Neutrophil (primary cell): ENCODE measurements around the gene MT1X.

Source experiments
- H3K27ac ChIP-seq: fragments of 200-600 bp; sonication (generic); 2 replicates; pipeline ENCODE4 v1.5.1; 2016; ENCODE audit warnings: mild to moderate bottlenecking, moderate library complexity
- H3K27me3 ChIP-seq: fragments of 200-600 bp; sonication (generic); 2 replicates; pipeline ENCODE4 v1.6.0; 2016; ENCODE audit warnings: mild to moderate bottlenecking
- H3K36me3 ChIP-seq: fragments of 200-600 bp; sonication (generic); 2 replicates; pipeline ENCODE4 v1.5.1; 2017
- H3K4me1 ChIP-seq, 2 experiments: fragments of 200-600 bp in 1 of 2; sonication (generic) in 1 of 2; 1 replicate in 1 of 2; 2 replicates in 1 of 2; pipeline versions ENCODE4 v1.5.1 to v1.6.1; 2013 to 2016; ENCODE audit warnings: low read depth in 1 of 2, low read length in 1 of 2, mild to moderate bottlenecking in 1 of 2, moderate library complexity in 1 of 2; ENCODE audit not compliant: control insufficient read depth in 1 of 2, insufficient read depth in 1 of 2
- H3K4me3 ChIP-seq, 2 experiments: fragments of 200-600 bp in 1 of 2; sonication (generic) in 1 of 2; 1 replicate in 1 of 2; 2 replicates in 1 of 2; pipeline ENCODE4 v1.5.1; 2013 to 2016; ENCODE audit warnings: low read depth in 1 of 2, low read length in 1 of 2, mild to moderate bottlenecking in 1 of 2, moderate library complexity in 1 of 2
- H3K9me3 ChIP-seq: fragments of 200-600 bp; sonication (generic); 2 replicates; pipeline ENCODE4 v1.5.1; 2016
- TF ChIP-seq, protein P1 (sequence below): fragments of 200-600 bp; sonication (generic); IDR thresholded peaks from 2 replicates; pipeline ENCODE4 v1.5.1; 2016; ENCODE audit warnings: antibody characterized with exemption

Gene MT1X

GRCh38 chr16:56702836-56703235 lies 20.6 kb downstream of the MT1X start:
- TF ChIP-seq, protein P1, sequence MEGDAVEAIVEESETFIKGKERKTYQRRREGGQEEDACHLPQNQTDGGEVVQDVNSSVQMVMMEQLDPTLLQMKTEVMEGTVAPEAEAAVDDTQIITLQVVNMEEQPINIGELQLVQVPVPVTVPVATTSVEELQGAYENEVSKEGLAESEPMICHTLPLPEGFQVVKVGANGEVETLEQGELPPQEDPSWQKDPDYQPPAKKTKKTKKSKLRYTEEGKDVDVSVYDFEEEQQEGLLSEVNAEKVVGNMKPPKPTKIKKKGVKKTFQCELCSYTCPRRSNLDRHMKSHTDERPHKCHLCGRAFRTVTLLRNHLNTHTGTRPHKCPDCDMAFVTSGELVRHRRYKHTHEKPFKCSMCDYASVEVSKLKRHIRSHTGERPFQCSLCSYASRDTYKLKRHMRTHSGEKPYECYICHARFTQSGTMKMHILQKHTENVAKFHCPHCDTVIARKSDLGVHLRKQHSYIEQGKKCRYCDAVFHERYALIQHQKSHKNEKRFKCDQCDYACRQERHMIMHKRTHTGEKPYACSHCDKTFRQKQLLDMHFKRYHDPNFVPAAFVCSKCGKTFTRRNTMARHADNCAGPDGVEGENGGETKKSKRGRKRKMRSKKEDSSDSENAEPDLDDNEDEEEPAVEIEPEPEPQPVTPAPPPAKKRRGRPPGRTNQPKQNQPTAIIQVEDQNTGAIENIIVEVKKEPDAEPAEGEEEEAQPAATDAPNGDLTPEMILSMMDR = no peak
- peaks cover 0 to 7% of the 10 kb centered on the region in 2 experiments for H3K4me1 ChIP-seq
- no peak overlapping the region for H3K4me3 ChIP-seq
- H3K9me3 ChIP-seq = no peaks in the 10 kb centered on the region
- H3K27ac ChIP-seq = no peak overlapping the region
- H3K27me3 ChIP-seq = no peaks in the 10 kb centered on the region
- no peaks in the 10 kb centered on the region for H3K36me3 ChIP-seq

- no peaks in the 10 kb centered on the region for H3K4me1 ChIP-seq
- H3K4me3 ChIP-seq = no peak overlapping the region
- no peak overlapping the region for H3K27ac ChIP-seq
- H3K36me3 ChIP-seq = no peaks in the 10 kb centered on the region
- no peaks in the 10 kb centered on the region for H3K9me3 ChIP-seq
- H3K27me3 ChIP-seq = no peaks in the 10 kb centered on the region
- TF ChIP-seq, protein P1 = no peak
These were observed 26.5 kb downstream of the MT1X start for GRCh38 chr16:56708525-56709442.

GRCh38 chr16:56709443-56710040 lies 27.3 kb downstream of the MT1X start:
- Histone ChIP-seq H3K4me3 (no peak overlapping the region), H3K27me3 (no peaks in the 10 kb centered on the region), H3K27ac (no peak overlapping the region), H3K9me3 (no peaks in the 10 kb centered on the region), H3K4me1 (no peaks in the 10 kb centered on the region), H3K36me3 (no peaks in the 10 kb centered on the region)
- TF ChIP-seq, protein P1 = no peak

GRCh38 chr16:56710181-56710737 lies 28.0 kb downstream of the MT1X start:
- no peaks in the 10 kb centered on the region for H3K4me1 ChIP-seq
- TF ChIP-seq, protein P1 = no peak
- H3K27me3 ChIP-seq = no peaks in the 10 kb centered on the region
- no peak overlapping the region for H3K4me3 ChIP-seq
- H3K27ac ChIP-seq = no peak overlapping the region
- no peaks in the 10 kb centered on the region for H3K9me3 ChIP-seq
- no peaks in the 10 kb centered on the region for H3K36me3 ChIP-seq

DNA sequence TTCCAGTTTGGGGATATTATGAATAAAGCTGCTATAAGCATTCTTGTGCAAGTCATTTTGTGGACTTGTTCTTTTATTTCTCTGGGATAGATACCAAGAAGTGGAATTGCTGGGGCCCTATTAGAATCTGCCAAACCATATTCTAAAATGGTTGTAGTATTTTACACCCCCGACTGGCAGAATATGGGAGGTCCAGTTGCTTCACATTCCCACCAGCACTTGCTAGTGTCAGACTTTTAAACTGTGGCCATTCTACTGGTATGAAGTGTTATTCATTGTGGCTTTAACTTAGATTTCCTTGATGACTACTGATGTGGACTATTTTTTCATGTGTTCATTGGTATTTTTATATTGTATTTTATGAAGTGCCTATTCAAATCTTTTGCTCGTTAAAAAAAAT lies 29.6 kb downstream of the MT1X start:
- no peaks in the 10 kb centered on the region for H3K36me3 ChIP-seq
- H3K27ac ChIP-seq = no peak overlapping the region
- no peaks in the 10 kb centered on the region for H3K27me3 ChIP-seq
- TF ChIP-seq, protein P1 = no peak
- no peaks in the 10 kb centered on the region for H3K9me3 ChIP-seq
- no peaks in the 10 kb centered on the region for H3K4me1 ChIP-seq
- H3K4me3 ChIP-seq = no peak overlapping the region
